HepG2 (cell line): Measurements from ENCODE around the gene BOLA2B. TPM values are rescaled to one million over a fixed set of nuclear protein-coding genes. Genes with fewer than 3 reads are reported as not detected.

ENCODE experiments used
- ATAC-seq: fragments of 200-7000 bp; cut with Tn5 transposase; 3 replicates; pipeline ENCODE4 v1.9.1; 2020; ENCODE audit warnings: mild to moderate bottlenecking, moderate library complexity
- BruUV-seq: library from RNA; stranded (reverse); fragments of 400-500 nt; replicated peaks from 2 replicates; lab custom pipeline; 2021; lab: Mats Ljungman, UMichigan
- CTCF ChIA-PET: fragments of 300-600 bp; formaldehyde crosslinking; extraction: SDS; loops from one replicate; lab custom pipeline; 2021; ENCODE audit warnings: low total read pairs, inconsistent platforms, low intra/inter-chr PET ratio; lab: Yijun Ruan, JAX
- POLR2A ChIA-PET: fragments of 350-600 bp; sonication (Branson Sonifier 250); formaldehyde crosslinking; loops from one replicate; lab custom pipeline; 2020; ENCODE audit warnings: antibody characterized with exemption, inconsistent platforms; lab: Yijun Ruan, JAX
- DNase-seq: peaks from one replicate; pipeline ENCODE4 v3.0.0-alpha.2; 2015; ENCODE audit warnings: low spot score
- FAIRE-seq: peaks from 3 replicates; lab custom pipeline; 2011; peaks lifted over from hg19 to GRCh38; lab: Jason Lieb, UNC
- H2AFZ ChIP-seq: one replicate; pipeline ENCODE4 v1.6.1; 2011; ENCODE audit warnings: low read length, inconsistent platforms
- H3K27ac ChIP-seq: fragments of 300-600 bp; 3 replicates; pipeline ENCODE4 v1.8.0; 2011; ENCODE audit warnings: mixed run types, mild to moderate bottlenecking, mixed read lengths, low read length, inconsistent platforms; ENCODE audit not compliant: insufficient read depth; ENCODE audit errors: extremely low read length
- H3K27me3 ChIP-seq, 2 experiments: fragments of 200-600 bp in 1 of 2; 2 replicates in 1 of 2; 3 replicates in 1 of 2; pipeline versions ENCODE4 v1.6.0 to v1.8.0; 2011; ENCODE audit warnings: low read length in 2 of 2, mild to moderate bottlenecking in 2 of 2, moderate library complexity in 2 of 2, inconsistent platforms in 1 of 2; ENCODE audit not compliant: insufficient read depth in 2 of 2, control insufficient read depth in 1 of 2
- H3K36me3 ChIP-seq, 2 experiments: fragments of 200-600 bp in 1 of 2; replicated peaks in 1 of 2; 2 replicates in 1 of 2; 3 replicates in 1 of 2; pipeline versions ENCODE4 v1.5.1 to v1.8.0; 2011; ENCODE audit warnings: low read length in 2 of 2, inconsistent platforms in 1 of 2; ENCODE audit not compliant: insufficient read depth in 2 of 2, control insufficient read depth in 1 of 2
- H3K4me1 ChIP-seq: 2 replicates; pipeline ENCODE4 v1.5.1; 2012; ENCODE audit warnings: low read length, inconsistent platforms; ENCODE audit not compliant: insufficient read depth
- H3K4me2 ChIP-seq: 2 replicates; pipeline ENCODE4 v1.6.0; 2011; ENCODE audit warnings: low read depth, low read length, inconsistent platforms
- H3K4me3 ChIP-seq, 3 experiments: fragments of 200-600 bp in 1 of 3; sonication (generic), shearing (Covaris generic) in 1 of 3; replicated peaks in 1 of 3; 2 replicates each; pipeline ENCODE4 v1.5.1; 2011 to 2016; ENCODE audit warnings: low read length in 3 of 3, inconsistent platforms in 2 of 3, low read depth in 2 of 3, mild to moderate bottlenecking in 2 of 3, control low read depth in 1 of 3, mixed read lengths in 1 of 3; ENCODE audit not compliant: insufficient read depth in 1 of 3
- H3K79me2 ChIP-seq: one replicate; pipeline ENCODE4 v1.6.1; 2011; ENCODE audit warnings: low read length, inconsistent platforms; ENCODE audit not compliant: insufficient read depth
- H3K9ac ChIP-seq: 2 replicates; pipeline ENCODE4 v1.6.0; 2011; ENCODE audit warnings: mild to moderate bottlenecking, low read depth, low read length, inconsistent platforms; ENCODE audit not compliant: insufficient read depth
- H3K9me3 ChIP-seq: 2 replicates; pipeline ENCODE4 v1.5.1; 2012; ENCODE audit warnings: mild to moderate bottlenecking, low read length
- H4K20me1 ChIP-seq: 2 replicates; pipeline ENCODE4 v1.6.0; 2011; ENCODE audit warnings: inconsistent platforms, mild to moderate bottlenecking, low read length, moderate library complexity; ENCODE audit not compliant: insufficient read depth
- AKAP8 ChIP-seq: sonication (generic); formaldehyde crosslinking; IDR thresholded peaks from 2 replicates; pipeline ENCODE4 v1.5.1; 2020; ENCODE audit warnings: mild to moderate bottlenecking, missing genetic modification reagents
- GABPB1 ChIP-seq: IDR thresholded peaks from 2 replicates; pipeline ENCODE4 v1.6.1; 2016; ENCODE audit warnings: mild to moderate bottlenecking, missing genetic modification reagents, moderate library complexity, missing compliant biosample characterization
- PRDM4 ChIP-seq: sonication (generic); formaldehyde crosslinking; IDR thresholded peaks from 2 replicates; pipeline ENCODE4 v1.9.0; 2021; ENCODE audit warnings: missing genetic modification reagents, borderline replicate concordance
- RARG ChIP-seq: sonication (generic); formaldehyde crosslinking; IDR thresholded peaks from 2 replicates; pipeline ENCODE4 v1.4.0; 2020; ENCODE audit warnings: low read depth, mild to moderate bottlenecking, missing genetic modification reagents
- RFX3 ChIP-seq: IDR thresholded peaks from 2 replicates; pipeline ENCODE4 v1.6.1; 2016; ENCODE audit warnings: missing biosample characterization, missing genetic modification reagents
- TBX2 ChIP-seq: sonication (generic); formaldehyde crosslinking; IDR thresholded peaks from 2 replicates; pipeline ENCODE4 v1.5.0; 2020; ENCODE audit warnings: missing genetic modification reagents, mild to moderate bottlenecking, borderline replicate concordance
- TP53 ChIP-seq: sonication (generic); formaldehyde crosslinking; conservative IDR thresholded peaks from 2 replicates; pipeline ENCODE4 v1.4.0; 2020; ENCODE audit warnings: missing genetic modification reagents
- YEATS4 ChIP-seq: sonication (generic); formaldehyde crosslinking; IDR thresholded peaks from 2 replicates; pipeline ENCODE4 v1.4.0; 2020; ENCODE audit warnings: missing genetic modification reagents, borderline replicate concordance
- ZNF234 ChIP-seq: sonication (generic); formaldehyde crosslinking; conservative IDR thresholded peaks from 2 replicates; pipeline ENCODE4 v1.5.1; 2020; ENCODE audit warnings: mild to moderate bottlenecking, missing genetic modification reagents
- ZNF574 ChIP-seq: sonication (generic); formaldehyde crosslinking; IDR thresholded peaks from 2 replicates; pipeline ENCODE4 v1.4.0; 2020; ENCODE audit warnings: missing genetic modification reagents
- ZSCAN12 ChIP-seq: sonication (generic); formaldehyde crosslinking; IDR thresholded peaks from 2 replicates; pipeline ENCODE4 v1.9.0; 2021; ENCODE audit warnings: mild to moderate bottlenecking, missing genetic modification reagents
- WGBS: methylation state at CpG from one replicate; pipeline ENCODE4 v1.1.6; 2017; ENCODE audit warnings: low lambda C conversion rate; 5-methylcytosine and 5-hydroxymethylcytosine counted together
- in situ Hi-C: cut with HindIII; loops from 2 replicates; pipeline ENCODE4 v1.10.0; 2017; ENCODE audit warnings: low pct_unique_long_range_greater_than_20kb; ENCODE audit not compliant: extremely low pct_ligation_motif_present
- intact Hi-C: fragments of 100-400 bp; cut with micrococcal nuclease; formaldehyde crosslinking; loops from one replicate; pipeline ENCODE4 v1.10.0; 2022; ENCODE audit not compliant: unreplicated experiment
- polyA plus RNA-seq, 8 experiments: library from polyadenylated mRNA; depleted of rRNA in 3 of 8; stranded (reverse) in 7 of 8; unstranded in 1 of 8; fragments of >200 nt; fragmentation: Illumina TruSeq in 4 of 8; extraction: Trizol in 4 of 8; gene quantifications; 2 replicates each; pipeline versions ENCODE4 v1.2.1 to v1.2.3, GENCODE V29; 2011 to 2016; ENCODE audit warnings: low read depth in 4 of 8, missing spikeins in 1 of 8, mixed read lengths in 1 of 8; ENCODE audit not compliant: insufficient read depth in 1 of 8
- total RNA-seq, 5 experiments: library from RNA; depleted of rRNA; stranded (reverse); fragments of >200 nt; fragmentation: Illumina TruSeq; extraction: Trizol; gene quantifications; 2 replicates each; pipeline ENCODE4 v1.2.3, GENCODE V29; 2016; ENCODE audit warnings: low read depth in 1 of 5
- TF ChIP-seq, protein P1 (sequence below): sonication (generic); formaldehyde crosslinking; IDR thresholded peaks from 2 replicates; pipeline ENCODE4 v1.8.0; 2022; ENCODE audit warnings: missing genetic modification reagents, mild to moderate bottlenecking, moderate library complexity, borderline replicate concordance

The BOLA2B gene
- total and polyA plus RNA-seq, 2 of the 13 experiments (the other 11 are each of a cell fraction or from before 2014, with no cell fraction given) = 63.8 to 295 TPM

DNA sequence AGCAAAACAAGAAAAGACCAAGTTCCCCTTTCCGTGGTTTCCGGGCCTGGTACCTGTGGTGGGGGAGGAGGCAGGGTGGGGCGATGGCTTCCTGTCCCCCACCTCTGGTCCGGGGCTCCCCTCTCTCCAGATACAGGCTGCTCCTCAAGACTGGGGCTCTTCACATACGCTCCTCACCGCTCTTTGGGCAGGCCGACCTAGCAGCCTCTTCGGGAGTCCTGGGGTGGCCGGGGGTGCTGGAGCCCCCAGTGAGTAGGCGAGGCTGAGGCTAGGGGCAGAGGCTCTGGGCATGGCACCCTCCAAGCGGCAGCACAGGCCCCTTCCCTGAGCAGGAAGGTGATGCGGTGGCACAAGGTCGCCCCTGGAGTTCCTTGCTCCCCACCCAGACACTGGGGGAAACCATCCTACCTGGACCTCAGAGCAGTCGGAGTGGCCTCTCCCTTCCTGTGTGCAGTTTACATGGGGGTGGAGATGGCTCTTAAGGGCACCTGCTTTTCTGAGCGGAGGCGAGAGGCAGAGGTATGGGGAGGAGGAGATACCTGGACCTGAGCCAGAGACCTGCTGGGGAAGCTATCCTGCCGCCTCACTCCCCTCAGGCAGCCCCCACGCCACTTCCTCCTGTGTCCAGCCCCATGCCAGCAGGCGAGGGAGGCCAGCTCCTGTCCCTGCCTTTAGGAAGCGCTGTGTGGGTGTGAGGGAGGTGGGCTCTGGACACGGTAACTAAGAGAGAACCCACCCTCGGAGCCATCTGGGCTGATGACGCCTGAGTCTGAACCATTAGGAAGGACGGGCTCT lies 9.2 kb downstream of the BOLA2B start (continued):
- 0 out of 2 replicates have a peak, but pooled peaks have one; percentile 3 for TF ChIP-seq ZNF574 (CRISPR knock-in tag)
- no peak for TF ChIP-seq RFX3 (CRISPR knock-in tag)
- TF ChIP-seq GABPB1 (CRISPR knock-in tag) = no peak
- TF ChIP-seq AKAP8 (CRISPR knock-in tag) = no peak

DNA sequence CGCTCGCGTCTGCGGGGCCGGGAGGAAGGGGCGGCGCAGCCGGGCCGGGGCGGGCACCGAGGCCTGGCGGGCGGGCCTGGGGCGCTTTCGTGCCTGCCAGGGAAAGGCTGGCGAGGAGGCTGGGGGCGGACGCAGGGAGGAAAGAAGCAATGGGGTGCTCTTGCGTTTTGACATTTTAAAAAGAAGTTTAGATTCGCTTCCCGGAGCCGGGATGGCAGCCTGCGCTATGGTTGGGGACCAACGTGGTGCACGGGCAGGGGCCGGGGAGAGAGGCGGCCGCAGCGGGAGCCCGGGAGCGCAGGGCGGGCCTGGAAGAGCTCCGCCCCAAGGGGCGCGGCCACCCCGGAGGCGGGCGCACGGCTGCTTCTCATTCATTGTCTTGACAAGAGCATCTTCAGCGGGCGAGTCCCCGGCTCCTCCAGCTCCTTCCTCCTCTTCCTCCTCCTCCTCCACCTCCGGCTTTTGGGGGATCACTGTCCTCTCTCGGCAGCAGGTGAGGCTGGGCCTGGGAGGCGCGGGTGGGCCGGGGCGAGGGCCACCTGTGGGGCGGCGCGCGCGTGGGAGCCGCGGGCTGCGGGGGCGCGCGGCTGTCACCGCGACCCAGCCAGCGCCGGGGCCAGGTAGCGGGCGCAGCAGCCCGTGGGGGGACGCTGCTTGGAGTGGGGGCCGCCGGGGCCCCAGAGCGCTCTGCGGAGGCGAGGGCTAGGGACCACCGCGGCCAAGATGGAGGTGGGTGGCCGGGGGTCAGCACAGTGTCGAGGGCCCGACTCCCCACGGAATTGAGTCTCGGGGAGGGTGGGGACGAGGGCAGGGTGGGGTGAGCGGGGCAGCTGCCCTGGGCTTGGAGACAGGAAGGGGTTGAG lies 10.0 kb downstream of the BOLA2B start, which contains the start of gene CORO1A:
CORO1A (plus strand) TSS at position 370 of the 863 bp plus-strand sequence. CDS start 1,608 bp downstream, outside the sequence.
- Histone ChIP-seq H3K27ac (no peak within 1 kb of the TSS), H3K4me3 (peak within 1 kb of the TSS; percentile 74 to 81 (median 76)), H3K36me3 (no peaks in the 10 kb centered on the region), H3K4me2 (peak within 1 kb of the TSS; percentile 87), H3K9me3 (no peaks in the 10 kb centered on the region), H3K4me1 (peaks cover 58% of the 10 kb centered on the region), H3K9ac (peak within 1 kb of the TSS; percentile 50), H2AFZ (no peak within 1 kb of the TSS), H3K27me3 (no peaks in the 10 kb centered on the region; a peak in 1 of 5 replicates), H3K79me2 (no peaks in the 10 kb centered on the region), H4K20me1 (no peaks in the 10 kb centered on the region)
- WGBS = 8% methylated on average over 50 of the region's 81 CpGs
- ChIA-PET CTCF (interaction anchor here (1.1 kb wide), 1 partner anchor 71 kb away, joined by 4 read pairs; no protein-coding TSS in a partner anchor), POLR2A (interaction anchor here (0.6 to 2.1 kb wide), 12 partner anchors 11 to 259 kb away, joined by 3 to 9 read pairs (median 4); partner anchors contain the start of genes ALDOA, GDPD3, TBX6 and YPEL3)
- no TSS peak for BruUV-seq
- peak; percentile 71 for ATAC-seq
- in situ Hi-C loops = no loop called here
- FAIRE-seq = peak; percentile 72
- intact Hi-C loops = no loop called here
- peak; percentile 51 for DNase-seq
- TF ChIP-seq, protein P1, sequence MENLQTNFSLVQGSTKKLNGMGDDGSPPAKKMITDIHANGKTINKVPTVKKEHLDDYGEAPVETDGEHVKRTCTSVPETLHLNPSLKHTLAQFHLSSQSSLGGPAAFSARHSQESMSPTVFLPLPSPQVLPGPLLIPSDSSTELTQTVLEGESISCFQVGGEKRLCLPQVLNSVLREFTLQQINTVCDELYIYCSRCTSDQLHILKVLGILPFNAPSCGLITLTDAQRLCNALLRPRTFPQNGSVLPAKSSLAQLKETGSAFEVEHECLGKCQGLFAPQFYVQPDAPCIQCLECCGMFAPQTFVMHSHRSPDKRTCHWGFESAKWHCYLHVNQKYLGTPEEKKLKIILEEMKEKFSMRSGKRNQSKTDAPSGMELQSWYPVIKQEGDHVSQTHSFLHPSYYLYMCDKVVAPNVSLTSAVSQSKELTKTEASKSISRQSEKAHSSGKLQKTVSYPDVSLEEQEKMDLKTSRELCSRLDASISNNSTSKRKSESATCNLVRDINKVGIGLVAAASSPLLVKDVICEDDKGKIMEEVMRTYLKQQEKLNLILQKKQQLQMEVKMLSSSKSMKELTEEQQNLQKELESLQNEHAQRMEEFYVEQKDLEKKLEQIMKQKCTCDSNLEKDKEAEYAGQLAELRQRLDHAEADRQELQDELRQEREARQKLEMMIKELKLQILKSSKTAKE (CRISPR knock-in tag) = no peak
- TF ChIP-seq TBX2 (CRISPR knock-in tag) (peak; percentile 58), RARG (CRISPR knock-in tag) (no peak), ZSCAN12 (CRISPR knock-in tag) (peak; percentile 87; the same call in 1 of the 2 replicates), PRDM4 (no peak), YEATS4 (peak; percentile 45; the same call in 1 of the 2 replicates), TP53 (CRISPR knock-in tag) (no peak), ZNF234 (no peak)
